H9 (cell line): ENCODE results near the gene GMPS. TPM values are rescaled to one million over a fixed set of nuclear protein-coding genes. Genes with fewer than 3 reads are reported as not detected.

Experiments
- DNase-seq: peaks from one replicate; pipeline ENCODE4 v3.0.0-alpha.2; 2017
- H2AFZ ChIP-seq: one replicate; pipeline ENCODE4 v1.6.1; 2013; ENCODE audit warnings: mild to moderate bottlenecking, low read length, control low read depth, moderate library complexity
- H2AK5ac ChIP-seq: 2 replicates; pipeline ENCODE4 v1.6.1; 2013; ENCODE audit warnings: low read length, control low read depth, mixed read lengths; ENCODE audit not compliant: insufficient read length
- H2BK120ac ChIP-seq: one replicate; pipeline ENCODE4 v1.6.1; 2013; ENCODE audit warnings: low read depth, mild to moderate bottlenecking, low read length, control low read depth, inconsistent platforms; ENCODE audit not compliant: poor library complexity, severe bottlenecking
- H2BK12ac ChIP-seq: 2 replicates; pipeline ENCODE4 v1.6.1; 2013; ENCODE audit warnings: low read length, control low read depth, mixed read lengths, low read depth; ENCODE audit not compliant: insufficient read length
- H2BK15ac ChIP-seq: 2 replicates; pipeline ENCODE4 v1.6.1; 2013; ENCODE audit warnings: low read depth, low read length, control low read depth
- H2BK20ac ChIP-seq: one replicate; pipeline ENCODE4 v1.6.1; 2013; ENCODE audit warnings: low read depth, mild to moderate bottlenecking, low read length, control low read depth, inconsistent platforms; ENCODE audit not compliant: poor library complexity, severe bottlenecking
- H2BK5ac ChIP-seq: 2 replicates; pipeline ENCODE4 v1.6.1; 2013; ENCODE audit warnings: low read length, control low read depth, mixed read lengths; ENCODE audit not compliant: insufficient read length
- H3K14ac ChIP-seq: 2 replicates; pipeline ENCODE4 v1.6.1; 2013; ENCODE audit warnings: low read length, control low read depth; ENCODE audit not compliant: insufficient read depth
- H3K18ac ChIP-seq: 2 replicates; pipeline ENCODE4 v1.6.1; 2013; ENCODE audit warnings: low read depth, mild to moderate bottlenecking, mixed read lengths, low read length, control low read depth; ENCODE audit not compliant: insufficient read length
- H3K23ac ChIP-seq: 2 replicates; pipeline ENCODE4 v1.6.1; 2013; ENCODE audit warnings: low read length, control low read depth, mixed read lengths, low read depth; ENCODE audit not compliant: insufficient read length
- H3K23me2 ChIP-seq: 2 replicates; pipeline ENCODE4 v1.6.1; 2013; ENCODE audit warnings: low read depth, mild to moderate bottlenecking, mixed read lengths, low read length, control low read depth; ENCODE audit not compliant: insufficient read length, poor library complexity, severe bottlenecking
- H3K27ac ChIP-seq: 2 replicates; pipeline ENCODE4 v1.5.1; 2013; ENCODE audit warnings: low read length, control low read depth, mixed read lengths, low read depth; ENCODE audit not compliant: insufficient read length
- H3K27me3 ChIP-seq: 2 replicates; pipeline ENCODE4 v1.6.1; 2013; ENCODE audit warnings: low read length, control low read depth, inconsistent platforms; ENCODE audit not compliant: insufficient read depth
- H3K4ac ChIP-seq: 2 replicates; pipeline ENCODE4 v1.6.1; 2013; ENCODE audit warnings: low read depth, mild to moderate bottlenecking, control low read depth, inconsistent platforms, low read length, moderate library complexity
- H3K4me1 ChIP-seq: 2 replicates; pipeline ENCODE4 v1.6.1; 2013; ENCODE audit warnings: low read length, control low read depth, inconsistent platforms; ENCODE audit not compliant: insufficient read depth
- H3K4me2 ChIP-seq: 2 replicates; pipeline ENCODE4 v1.6.1; 2013; ENCODE audit warnings: low read length, control low read depth, mixed read lengths; ENCODE audit not compliant: insufficient read length, insufficient read depth
- H3K56ac ChIP-seq: 2 replicates; pipeline ENCODE4 v1.6.1; 2013; ENCODE audit warnings: low read depth, mild to moderate bottlenecking, mixed read lengths, low read length, control low read depth; ENCODE audit not compliant: insufficient read length
- H3K79me1 ChIP-seq: 2 replicates; pipeline ENCODE4 v1.6.1; 2013; ENCODE audit warnings: low read depth, mild to moderate bottlenecking, moderate library complexity, low read length, control low read depth, inconsistent platforms; ENCODE audit not compliant: insufficient read depth, poor library complexity, severe bottlenecking
- H3K79me2 ChIP-seq: 2 replicates; pipeline ENCODE4 v1.6.1; 2013; ENCODE audit warnings: low read length, control low read depth, inconsistent platforms; ENCODE audit not compliant: insufficient read depth
- H3K9ac ChIP-seq: 2 replicates; pipeline ENCODE4 v1.6.1; 2013; ENCODE audit warnings: low read length, control low read depth, mixed read lengths; ENCODE audit not compliant: insufficient read length; ENCODE audit errors: extremely low read depth
- H3K9me3 ChIP-seq: one replicate; pipeline ENCODE4 v1.6.1; 2013; ENCODE audit warnings: low read depth, low read length, inconsistent platforms; ENCODE audit not compliant: control insufficient read depth
- H3T11ph ChIP-seq: one replicate; pipeline ENCODE4 v1.6.1; 2013; ENCODE audit warnings: mild to moderate bottlenecking, low read length, control low read depth, inconsistent platforms
- H4K20me1 ChIP-seq: one replicate; pipeline ENCODE4 v1.6.1; 2013; ENCODE audit not compliant: control insufficient read depth, insufficient read length, insufficient read depth
- H4K5ac ChIP-seq: 2 replicates; pipeline ENCODE4 v1.6.1; 2013; ENCODE audit warnings: low read depth, mild to moderate bottlenecking, mixed read lengths, low read length, control low read depth; ENCODE audit not compliant: insufficient read length
- H4K8ac ChIP-seq: replicated peaks from 2 replicates; pipeline ENCODE4 v1.6.1; 2013; ENCODE audit warnings: low read length, control low read depth, mixed read lengths, low read depth; ENCODE audit not compliant: insufficient read length
- H4K91ac ChIP-seq: 2 replicates; pipeline ENCODE4 v1.6.1; 2013; ENCODE audit warnings: low read depth, mild to moderate bottlenecking, moderate library complexity, mixed read lengths, low read length, control low read depth; ENCODE audit not compliant: insufficient read length
- H3K27ac Mint-ChIP-seq, 3 experiments: 2 replicates in 2 of 3; 3 replicates in 1 of 3; pipeline ENCODE4 v1.8.0; 2020 to 2021; ENCODE audit warnings: mixed read lengths in 3 of 3, mild to moderate bottlenecking in 1 of 3, moderate library complexity in 1 of 3
- H3K27me3 Mint-ChIP-seq: 2 replicates; pipeline ENCODE4 v1.8.0; 2021; ENCODE audit warnings: low read depth, mild to moderate bottlenecking, moderate library complexity, mixed read lengths
- H3K36me3 Mint-ChIP-seq, 3 experiments: 2 replicates in 2 of 3; 3 replicates in 1 of 3; pipeline ENCODE4 v1.8.0; 2020 to 2021; ENCODE audit warnings: low read depth in 3 of 3, mixed read lengths in 3 of 3; ENCODE audit not compliant: insufficient read depth in 1 of 3
- H3K4me1 Mint-ChIP-seq, 2 experiments: 2 replicates each; pipeline ENCODE4 v1.8.0; 2020; ENCODE audit warnings: mixed read lengths in 2 of 2
- H3K4me3 Mint-ChIP-seq, 2 experiments: 2 replicates in 1 of 2; 3 replicates in 1 of 2; pipeline ENCODE4 v1.8.0; 2020 to 2021; ENCODE audit warnings: mild to moderate bottlenecking in 2 of 2, mixed read lengths in 2 of 2, moderate library complexity in 1 of 2
- H3K9me3 Mint-ChIP-seq, 2 experiments: 2 replicates in 1 of 2; 3 replicates in 1 of 2; pipeline ENCODE4 v1.8.0; 2020; ENCODE audit warnings: mild to moderate bottlenecking in 2 of 2, mixed read lengths in 2 of 2, moderate library complexity in 1 of 2
- CTCF ChIP-seq: fragments of 200-600 bp; sonication (generic); conservative IDR thresholded peaks from 3 replicates; pipeline ENCODE4 v1.8.0; 2021; ENCODE audit warnings: antibody characterized with exemption, mild to moderate bottlenecking
- WGBS: extraction: QIAGEN DNeasy Blood & Tissue Kit; methylation state at CpG from one replicate; pipeline ENCODE4 v1.1.7; 2013; ENCODE audit warnings: missing lambda C conversion rate, low lambda C conversion rate, mixed read lengths; ENCODE audit not compliant: insufficient read length; ENCODE audit errors: extremely low coverage; 5-methylcytosine and 5-hydroxymethylcytosine counted together
- total RNA-seq: library from RNA; stranded (reverse); gene quantifications from 2 replicates; pipeline ENCODE4 v1.2.1, GENCODE V29; 2021

The GMPS gene
- total RNA-seq, 1 experiment from 2014 or later = 142 TPM

GRCh38 chr3:155972885-155973584, 102.6 kb downstream of the GMPS start:
- Mint-ChIP-seq H3K9me3 (peaks cover 9% of the 10 kb centered on the region in 2 experiments; a peak in 4 of 5 replicates), H3K36me3 (peaks cover 0 to 10% (median 8%) of the 10 kb centered on the region in 3 experiments; a peak in 4 of 7 replicates), H3K4me1 (no peaks in the 10 kb centered on the region; a peak in 1 of 4 replicates), H3K27ac (no peak overlapping the region; a peak in 1 of 7 replicates), H3K27me3 (no peaks in the 10 kb centered on the region; the same call in 1 of the 2 replicates), H3K4me3 (no peak overlapping the region)
- H3K9me3 ChIP-seq = no peaks in the 10 kb centered on the region
- no peak overlapping the region for H4K5ac ChIP-seq
- H3K14ac ChIP-seq = no peak overlapping the region
- no peak overlapping the region for H4K91ac ChIP-seq
- H3K56ac ChIP-seq = no peak overlapping the region
- no peaks in the 10 kb centered on the region for H3K27me3 ChIP-seq
- no peak for TF ChIP-seq CTCF
- no peak overlapping the region for H2BK5ac ChIP-seq
- H2BK20ac ChIP-seq = no peak overlapping the region
- H3K27ac ChIP-seq = no peak overlapping the region
- H3K4ac ChIP-seq = no peak overlapping the region
- H2AFZ ChIP-seq = no peak overlapping the region
- no peak for DNase-seq
- no peak overlapping the region for H2BK12ac ChIP-seq
- H2BK15ac ChIP-seq = no peak overlapping the region
- H3K79me1 ChIP-seq = no peaks in the 10 kb centered on the region
- no CpG with 5 or more reads among the region's 4 CpGs for WGBS
- no peak overlapping the region for H2BK120ac ChIP-seq
- H3K23ac ChIP-seq = no peak overlapping the region
- H4K8ac ChIP-seq = no peak overlapping the region
- no peak overlapping the region for H3T11ph ChIP-seq
- H3K18ac ChIP-seq = no peak overlapping the region
- H3K4me1 ChIP-seq = no peaks in the 10 kb centered on the region; the same call in 1 of the 2 replicates
- H3K4me2 ChIP-seq = no peak overlapping the region
- H3K79me2 ChIP-seq = no peaks in the 10 kb centered on the region
- no peak overlapping the region for H2AK5ac ChIP-seq
- H3K23me2 ChIP-seq = no peaks in the 10 kb centered on the region
- H4K20me1 ChIP-seq = no peaks in the 10 kb centered on the region
- H3K9ac ChIP-seq = no peak overlapping the region
